GM18873 (cell line): ENCODE measurements around the gene KCNH1.
"Not testable (repeated sequence)": the region's sequence is repeated elsewhere in the genome, so short reads cannot be mapped to it uniquely, and the experiment has no call there.

Experiments used
- ATAC-seq: cut with Tn5 transposase; IDR thresholded peaks from one replicate; pipeline ENCODE4 v1.9.1; 2021; ENCODE audit warnings: mild to moderate bottlenecking, moderate library complexity, moderate number of reproducible peaks; ENCODE audit not compliant: unreplicated experiment, low FRiP score

KCNH1 gene

DNA sequence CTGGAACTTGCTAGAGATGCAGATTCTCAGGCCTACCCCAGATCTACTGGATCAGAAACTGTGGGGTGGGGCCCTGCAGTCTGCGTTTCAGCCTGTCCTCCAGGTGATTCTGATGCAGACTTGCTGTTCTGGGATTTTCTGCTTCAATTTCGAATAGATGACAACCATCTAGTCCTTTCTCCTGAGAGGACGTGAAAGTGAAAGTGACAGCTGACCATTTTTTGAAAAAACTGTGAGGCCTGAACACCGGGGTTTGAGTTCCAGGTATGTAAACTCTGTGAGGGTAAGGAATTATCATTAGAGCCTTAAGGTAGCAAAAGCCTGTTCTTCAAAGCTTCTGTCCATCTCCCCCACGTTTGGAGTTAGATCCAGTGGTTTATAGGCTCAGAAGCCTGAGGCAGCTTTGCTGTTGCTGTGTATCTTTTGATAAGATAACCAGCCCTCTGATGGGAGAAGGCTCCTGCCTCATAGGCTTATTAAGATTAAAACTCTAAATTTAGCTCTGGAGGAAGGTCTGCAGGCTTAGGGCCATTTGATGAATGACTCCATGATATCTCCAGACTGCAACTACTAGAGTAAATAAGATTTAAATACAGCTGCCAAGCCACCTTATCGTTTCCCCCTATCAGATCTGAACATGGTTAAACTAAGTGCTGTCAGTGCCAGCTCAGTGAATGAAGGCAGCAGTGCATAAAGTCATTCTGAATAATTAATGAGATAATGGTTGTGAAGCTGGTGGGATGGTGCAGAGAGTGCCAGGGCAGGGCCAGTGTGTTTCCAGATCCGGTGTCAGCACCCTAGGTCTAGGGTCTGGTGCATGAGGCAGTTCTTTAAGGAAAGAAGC lies 470.0 kb downstream of the KCNH1 start:
- ATAC-seq, result no peak

DNA sequence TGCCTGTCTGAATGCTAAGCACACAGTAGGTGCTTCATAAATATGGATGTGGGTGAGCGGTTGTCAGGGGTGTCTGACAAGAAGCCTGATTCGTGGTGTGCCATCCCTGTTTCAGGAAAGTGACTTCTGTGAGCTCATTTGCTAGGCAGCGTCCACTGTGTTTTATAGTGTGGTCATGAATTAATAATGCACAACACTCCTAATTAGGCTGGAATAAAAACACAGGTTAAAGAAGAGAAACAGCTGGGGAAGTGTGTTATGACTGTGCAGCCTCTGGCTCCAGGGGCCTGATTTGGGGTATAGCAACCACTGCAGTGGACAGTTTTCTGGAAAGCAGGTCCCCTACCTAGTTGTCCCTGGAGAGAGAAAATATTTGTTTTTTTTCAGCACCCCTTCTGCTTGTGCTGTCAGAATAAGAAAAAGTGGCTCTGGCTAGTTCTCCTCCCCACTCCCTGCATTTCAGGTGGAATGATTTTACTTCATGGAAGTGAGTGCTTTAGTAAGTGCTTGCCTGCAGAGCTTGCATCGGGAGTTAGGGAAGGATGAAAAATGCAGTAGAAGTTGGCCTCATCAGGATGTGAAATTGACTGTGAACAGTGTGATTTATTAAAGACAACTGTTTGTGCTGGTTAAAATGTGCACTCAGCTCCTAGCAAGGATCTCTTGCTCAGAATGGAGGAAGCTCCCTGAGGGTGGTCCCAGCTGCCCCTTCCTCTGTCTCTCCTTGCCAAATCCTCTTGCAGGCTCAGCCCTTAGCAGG lies 471.5 kb downstream of the KCNH1 start:
- ATAC-seq, result no peak

DNA sequence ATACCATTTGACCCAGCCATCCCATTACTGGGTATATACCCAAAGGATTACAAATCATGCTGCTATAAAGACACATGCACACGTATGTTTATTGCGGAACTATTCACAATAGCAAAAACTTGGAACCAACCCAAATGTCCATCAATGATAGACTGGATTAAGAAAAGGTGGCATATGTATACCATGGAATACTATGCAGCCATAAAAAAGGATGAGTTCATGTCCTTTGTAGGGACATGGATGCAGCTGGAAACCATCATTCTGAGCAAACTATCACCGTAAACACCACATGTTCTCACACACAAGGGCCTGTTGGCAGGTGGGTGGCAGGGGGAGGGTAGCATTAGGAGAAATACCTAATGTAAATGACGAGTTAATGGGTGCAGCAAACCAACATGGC lies 472.4 kb downstream of the KCNH1 start:
- ATAC-seq, result not testable (repeated sequence)

DNA sequence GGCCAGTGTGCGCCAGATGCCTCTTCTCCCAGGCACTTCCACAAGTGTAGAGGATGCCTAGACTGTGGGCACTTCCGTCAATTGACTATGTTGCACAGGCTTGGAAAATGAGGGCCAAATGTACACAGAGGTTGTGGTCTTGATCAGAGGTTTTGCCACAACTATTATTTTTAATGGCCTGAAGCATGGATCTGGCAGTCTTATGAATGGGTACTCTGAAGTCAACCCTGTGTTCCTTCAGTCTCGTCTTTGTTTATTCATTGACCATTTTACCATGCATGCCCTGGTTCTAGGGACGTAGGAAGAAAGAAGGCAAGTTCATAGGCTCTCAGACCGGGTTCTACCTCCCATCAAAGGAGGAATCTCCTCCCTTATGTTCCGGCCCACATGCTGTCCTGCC lies 476.1 kb downstream of the KCNH1 start:
- no peak for ATAC-seq

DNA sequence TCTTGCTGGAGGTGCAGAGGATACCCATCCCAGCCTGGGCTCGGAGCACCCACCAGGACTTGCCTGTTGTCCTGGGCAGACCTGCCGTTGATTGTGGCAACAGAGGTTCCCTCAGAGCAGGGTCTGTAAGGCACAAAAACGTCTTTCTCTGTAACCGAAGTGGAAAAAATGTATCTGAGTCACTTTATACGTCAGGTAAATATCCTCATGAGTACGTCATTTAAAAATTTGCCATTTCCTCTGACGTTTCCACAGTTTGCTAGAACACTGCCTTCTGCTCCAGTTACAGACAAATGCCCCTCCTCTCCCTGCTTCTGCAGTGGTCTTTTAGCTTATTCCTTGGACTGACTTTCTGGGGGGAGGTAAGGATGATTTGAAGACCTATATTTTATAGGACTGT lies 478.4 kb downstream of the KCNH1 start:
- ATAC-seq, result no peak

DNA sequence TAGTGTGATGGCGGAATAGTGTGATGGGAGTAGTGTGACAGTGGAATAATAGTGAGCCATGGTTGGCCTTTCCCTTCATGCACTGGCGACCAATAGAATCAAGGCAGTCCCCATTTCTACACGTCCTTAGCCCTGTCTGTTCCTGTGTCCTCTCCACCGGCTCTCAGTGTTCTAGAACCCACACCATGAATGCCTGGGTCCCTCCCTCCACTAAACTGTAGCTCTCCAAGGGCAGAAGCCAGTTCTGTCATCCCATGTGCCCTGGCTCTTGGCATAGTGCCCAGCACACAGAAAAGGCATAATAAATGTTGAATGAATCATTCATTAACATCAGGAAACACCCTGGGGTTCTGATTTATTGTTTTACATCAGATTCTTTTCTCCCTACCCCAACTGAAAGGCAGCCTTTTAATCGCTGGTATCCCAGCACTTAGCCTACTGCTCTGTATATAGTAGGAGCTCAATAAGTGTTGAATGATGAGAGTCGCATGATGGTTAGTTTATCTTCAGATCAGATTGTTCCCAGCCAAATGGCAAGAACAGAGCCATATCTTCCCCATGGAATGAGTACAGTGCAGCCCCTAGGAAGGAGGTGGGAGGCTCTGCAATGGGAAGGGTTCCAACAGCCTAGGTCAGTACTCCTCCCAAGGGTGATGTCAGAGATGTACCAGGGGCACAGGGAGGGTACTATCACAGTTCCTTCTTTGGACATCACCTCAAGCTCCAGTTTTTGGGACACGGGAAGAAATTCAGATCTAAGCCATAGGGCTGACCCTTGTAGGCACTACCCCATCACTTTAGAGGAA lies 479.6 kb downstream of the KCNH1 start:
- ATAC-seq, result no peak

DNA sequence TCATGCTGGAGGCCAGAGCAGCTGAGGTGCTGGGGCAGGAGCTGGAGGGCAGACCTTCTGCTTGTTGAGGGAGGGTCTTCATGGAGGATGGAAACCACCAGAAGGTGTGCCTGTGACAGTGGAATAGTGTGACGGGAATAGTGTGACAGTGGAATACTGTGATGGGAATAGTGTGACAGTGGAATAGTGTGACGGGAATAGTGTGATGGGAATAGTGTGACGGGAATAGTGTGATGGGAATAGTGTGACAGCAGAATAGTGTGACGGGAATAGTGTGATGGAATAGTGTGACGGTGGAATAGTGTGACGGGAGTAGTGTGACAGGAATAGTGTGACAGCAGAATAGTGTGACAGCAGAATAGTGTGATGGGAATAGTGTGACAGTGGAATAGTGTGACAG lies 480.2 kb downstream of the KCNH1 start:
- no peak for ATAC-seq

DNA sequence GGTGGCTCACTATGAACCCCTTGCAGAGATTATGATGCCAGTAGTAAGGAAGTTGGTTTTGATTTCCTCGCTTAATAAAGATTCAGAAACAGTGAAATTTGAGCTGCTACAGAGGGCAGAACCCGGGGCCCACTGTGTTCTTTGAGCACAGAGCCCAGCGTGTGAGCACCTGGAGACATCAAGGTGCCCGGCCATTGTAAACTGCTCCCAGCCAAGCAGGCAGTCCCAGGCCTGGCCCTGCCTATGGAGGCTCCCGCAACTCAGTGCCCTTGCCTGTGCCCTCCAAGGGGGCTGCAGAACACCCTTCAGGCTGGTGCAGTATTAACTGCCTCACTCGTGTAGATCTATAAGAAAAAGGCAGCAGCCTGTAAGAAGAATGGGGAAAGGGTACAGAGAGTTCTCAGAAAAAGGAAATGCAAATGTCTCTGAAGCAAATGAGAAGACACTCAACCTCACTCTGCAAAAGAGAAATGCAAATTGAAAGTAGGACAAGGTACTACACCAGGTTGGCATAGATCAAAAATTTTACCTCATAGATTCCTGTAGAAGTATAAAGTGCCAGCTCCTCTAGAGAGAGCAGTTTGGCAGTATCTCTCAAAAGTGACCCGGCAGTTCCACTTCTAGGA lies 481.5 kb downstream of the KCNH1 start:
- ATAC-seq, result no peak

DNA sequence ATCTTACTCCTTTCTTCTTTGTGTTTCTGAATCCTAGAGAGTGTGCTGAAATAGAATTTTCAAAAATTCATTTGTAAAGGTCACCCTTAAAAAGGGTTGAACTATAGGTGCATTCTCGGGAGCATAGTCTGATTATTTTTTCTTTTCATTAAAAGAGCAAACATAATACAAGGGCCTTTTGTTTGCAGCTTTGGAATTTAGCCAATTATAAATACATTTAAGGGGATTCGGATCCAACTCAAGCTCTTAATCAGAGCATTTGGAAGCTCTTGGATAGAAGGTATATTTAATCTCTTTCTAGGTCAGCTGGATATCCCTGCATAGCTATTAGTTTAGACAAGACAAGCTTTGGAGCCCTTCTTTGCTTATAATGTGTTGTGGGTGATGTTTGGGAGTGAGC lies 483.5 kb downstream of the KCNH1 start:
- no peak for ATAC-seq

DNA sequence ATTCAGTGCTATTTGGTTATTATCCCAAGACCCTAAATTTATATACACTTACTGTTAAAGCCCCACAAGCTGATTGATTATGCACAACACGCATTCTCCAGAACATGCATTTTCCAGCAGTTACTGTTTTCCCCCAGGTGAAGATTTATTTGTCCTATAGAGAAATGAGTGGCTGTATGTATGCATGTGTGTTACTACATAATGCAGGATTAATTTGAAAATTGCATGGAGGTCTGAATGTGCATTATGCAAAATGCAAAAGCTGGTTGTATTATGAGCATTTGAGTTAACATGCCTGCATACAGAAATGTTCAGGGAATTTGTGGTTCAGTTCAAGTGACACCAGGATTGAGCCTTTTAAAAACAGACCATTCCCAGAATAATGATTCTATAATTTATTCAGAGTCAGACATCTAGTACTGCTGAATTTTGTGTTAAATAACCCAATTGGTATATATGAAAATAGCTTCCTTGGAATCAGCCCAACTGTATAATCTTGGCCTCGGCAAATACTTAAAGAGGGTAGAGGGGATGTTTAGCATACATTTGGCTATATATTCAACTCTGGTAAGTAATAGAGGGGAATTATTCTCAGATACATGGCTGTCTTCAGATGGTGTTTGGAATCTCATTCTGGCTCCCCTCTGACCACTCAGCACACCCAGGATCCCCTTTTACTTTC lies 485.2 kb downstream of the KCNH1 start:
- ATAC-seq, result no peak

DNA sequence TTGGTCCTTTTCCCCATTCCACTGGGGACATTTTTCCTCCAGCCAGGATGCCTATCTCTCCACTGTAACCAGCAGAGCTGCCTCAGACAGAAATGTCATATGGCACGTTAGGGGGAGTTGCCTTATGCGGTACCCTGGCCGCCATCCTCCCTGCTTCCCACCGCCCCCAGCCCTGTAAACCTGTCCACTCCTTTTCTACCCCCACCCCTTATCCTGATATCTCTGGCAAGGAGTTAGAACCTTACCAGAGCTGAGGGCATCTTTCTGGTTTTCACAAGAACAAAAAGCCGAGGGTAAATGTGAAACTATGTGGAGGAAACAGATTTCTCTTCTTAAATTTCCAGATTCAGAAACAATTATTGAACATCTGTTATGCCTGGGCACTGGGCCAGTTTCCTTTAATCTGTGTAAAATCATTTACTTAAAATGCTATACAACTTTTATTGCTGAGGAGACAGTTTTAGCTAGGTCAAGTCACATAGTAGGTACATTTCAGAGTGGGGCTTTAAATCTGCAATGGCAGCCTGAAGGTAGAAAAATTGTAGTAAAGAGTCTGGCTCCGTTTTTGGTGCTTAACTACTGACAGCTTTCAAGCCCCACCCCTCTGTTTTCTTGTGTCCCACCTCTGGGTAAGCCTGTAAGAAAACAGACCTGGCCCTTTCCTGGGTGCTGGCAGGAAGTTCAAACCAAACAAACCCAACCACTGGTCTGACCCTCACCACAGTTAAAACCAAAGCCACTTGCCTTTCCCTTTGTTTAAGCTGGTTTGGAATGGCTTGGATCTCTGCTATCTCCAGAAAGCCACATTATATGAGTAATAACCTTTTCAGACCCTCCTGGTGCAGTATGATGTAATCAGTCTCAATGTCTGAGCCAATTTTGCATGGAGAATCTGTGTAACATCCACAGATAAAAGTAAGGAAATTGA lies 486.3 kb downstream of the KCNH1 start:
- ATAC-seq, result no peak

DNA sequence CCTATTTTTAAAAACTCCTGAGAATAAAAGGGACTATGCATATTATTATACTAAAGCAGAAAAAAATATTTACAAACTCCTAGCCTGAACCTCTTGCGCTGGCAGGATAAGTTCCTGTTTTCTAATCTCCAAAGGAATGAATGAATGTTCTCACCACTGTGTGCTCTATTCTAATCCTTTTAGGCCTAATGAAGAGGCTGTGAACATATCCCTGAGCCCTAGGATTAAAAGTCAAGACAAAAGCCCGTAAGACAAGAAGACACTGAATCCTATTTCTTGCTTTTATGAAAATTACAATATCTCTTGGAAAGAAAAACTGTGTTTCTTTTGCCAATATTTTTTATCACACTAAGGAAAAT lies 487.7 kb downstream of the KCNH1 start:
- ATAC-seq, result no peak

DNA sequence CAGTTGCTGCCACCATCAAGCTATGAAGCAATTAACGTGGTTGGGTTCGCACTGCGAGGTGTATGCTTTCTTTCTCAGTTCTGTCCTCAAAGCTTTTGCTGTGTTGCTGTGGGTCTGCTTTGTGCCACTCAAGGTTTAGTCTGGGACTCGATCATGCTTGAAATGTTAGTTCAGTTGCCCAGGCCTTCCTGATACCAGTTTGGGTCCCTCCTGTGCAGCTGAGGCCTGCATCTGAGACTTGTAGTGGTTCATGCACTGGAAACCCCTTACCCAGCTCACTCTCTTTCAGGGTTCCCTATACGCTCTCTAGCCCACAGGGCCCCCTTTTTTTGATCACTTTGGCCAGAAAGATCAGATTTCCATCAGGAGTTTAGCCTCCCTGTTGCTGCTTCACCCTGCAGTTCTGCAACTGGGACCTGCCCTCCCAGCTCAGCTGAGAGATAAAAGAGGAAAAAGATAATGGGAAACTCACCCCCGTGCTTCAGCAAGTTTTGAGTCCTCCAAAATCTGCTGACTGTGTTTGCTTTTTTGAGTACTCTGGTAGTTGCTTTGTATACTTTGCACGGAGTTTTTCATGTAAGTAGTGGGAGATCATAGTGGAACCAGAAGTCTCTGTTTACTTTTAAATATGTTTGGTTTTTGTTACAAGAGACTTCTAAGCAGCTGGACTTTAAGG lies 488.2 kb downstream of the KCNH1 start:
- ATAC-seq, result no peak

DNA sequence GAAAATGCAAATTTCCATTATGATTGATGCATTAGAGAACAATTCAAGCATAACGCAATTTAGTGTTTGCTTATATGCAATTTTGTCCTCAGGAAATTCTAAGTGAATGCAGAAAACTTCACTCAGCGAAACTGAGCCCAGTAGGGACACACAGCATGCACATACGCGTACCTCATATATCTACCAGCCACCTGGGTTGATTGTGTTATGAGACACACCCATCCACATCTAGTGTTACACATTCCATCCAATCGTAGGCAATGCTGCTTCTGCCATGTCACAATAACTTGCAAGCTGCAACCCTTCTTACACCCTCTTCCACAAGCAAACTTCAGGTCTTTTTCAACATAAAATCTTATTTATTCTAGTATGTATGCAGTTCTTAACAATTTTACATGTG lies 492.4 kb downstream of the KCNH1 start:
- no peak for ATAC-seq

DNA sequence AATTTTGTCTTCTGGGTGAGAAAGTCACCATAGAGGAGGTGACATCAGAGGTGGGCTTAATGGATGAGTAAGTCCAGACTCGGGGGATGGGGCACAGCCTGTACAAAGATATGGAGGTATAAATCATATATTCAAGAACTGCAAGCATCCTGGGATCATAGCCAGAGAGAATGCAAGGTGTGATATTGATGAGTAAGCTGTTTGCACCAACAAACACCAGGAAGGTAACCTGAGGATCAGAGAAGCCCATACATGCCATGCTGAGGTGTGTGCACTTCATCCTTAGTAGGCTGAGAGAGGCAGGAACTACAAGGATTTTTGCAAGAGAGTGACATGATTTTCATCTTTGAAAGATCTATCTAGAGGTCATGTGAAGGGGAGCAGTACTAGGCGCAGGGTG lies 498.8 kb downstream of the KCNH1 start:
- no peak for ATAC-seq

DNA sequence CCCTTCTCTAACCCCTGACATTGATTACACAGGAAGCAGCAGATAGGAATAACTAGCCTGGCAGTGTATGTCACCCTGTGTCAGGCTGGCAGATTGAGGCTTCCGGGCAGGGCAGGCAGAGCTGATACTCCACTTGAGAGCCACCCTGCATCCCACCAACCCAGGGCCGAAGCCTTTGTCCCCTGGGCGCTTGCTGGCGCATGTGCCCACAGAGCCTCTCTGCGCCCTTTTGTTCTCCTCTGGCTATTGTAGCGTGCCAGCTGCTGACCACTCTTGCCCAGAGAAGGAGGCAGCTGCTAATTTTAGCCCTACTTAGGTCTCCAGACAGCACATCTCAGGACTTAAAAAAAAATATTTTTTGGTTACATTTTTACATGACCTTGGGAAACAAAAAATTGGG lies 500.3 kb downstream of the KCNH1 start:
- no peak for ATAC-seq

DNA sequence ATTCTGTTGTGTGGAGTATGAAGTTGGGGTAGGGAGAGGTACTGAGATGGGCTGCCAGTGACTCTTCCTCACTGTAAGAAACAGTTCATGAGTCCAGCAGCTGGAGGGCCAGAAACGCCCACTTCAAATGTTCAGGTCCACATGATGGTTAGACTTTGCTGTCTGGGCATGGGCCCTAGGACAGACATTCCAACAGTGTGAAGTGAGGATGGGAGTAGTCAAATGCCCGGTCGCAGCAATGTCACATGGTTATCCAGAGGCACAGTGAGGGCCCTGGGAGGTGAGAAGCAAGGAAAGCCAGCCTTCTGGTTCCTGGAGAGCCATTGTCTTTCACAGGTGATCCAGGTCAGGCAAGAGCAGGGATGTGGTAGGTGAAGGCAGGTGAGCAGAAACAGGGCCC lies 500.8 kb downstream of the KCNH1 start:
- no peak for ATAC-seq

DNA sequence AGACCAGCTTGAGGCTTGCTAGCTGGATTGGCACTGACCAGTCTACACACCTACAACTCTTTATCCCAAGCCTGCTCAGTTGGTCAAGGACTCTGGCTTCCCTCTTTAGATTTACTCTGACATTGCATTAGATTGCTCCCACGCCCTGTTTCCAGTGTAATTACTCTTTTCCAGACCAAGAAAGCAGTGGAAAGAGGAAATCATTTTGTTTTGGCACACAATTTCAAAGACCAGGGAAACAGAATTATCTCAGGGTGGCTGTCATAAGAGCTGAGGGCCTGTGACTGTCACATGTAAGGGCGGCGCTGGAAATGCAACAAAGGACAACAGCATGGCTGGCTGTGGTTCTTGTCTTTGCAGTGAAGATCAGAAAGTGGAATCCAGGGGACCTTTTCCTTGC lies 502.5 kb downstream of the KCNH1 start:
- no peak for ATAC-seq

DNA sequence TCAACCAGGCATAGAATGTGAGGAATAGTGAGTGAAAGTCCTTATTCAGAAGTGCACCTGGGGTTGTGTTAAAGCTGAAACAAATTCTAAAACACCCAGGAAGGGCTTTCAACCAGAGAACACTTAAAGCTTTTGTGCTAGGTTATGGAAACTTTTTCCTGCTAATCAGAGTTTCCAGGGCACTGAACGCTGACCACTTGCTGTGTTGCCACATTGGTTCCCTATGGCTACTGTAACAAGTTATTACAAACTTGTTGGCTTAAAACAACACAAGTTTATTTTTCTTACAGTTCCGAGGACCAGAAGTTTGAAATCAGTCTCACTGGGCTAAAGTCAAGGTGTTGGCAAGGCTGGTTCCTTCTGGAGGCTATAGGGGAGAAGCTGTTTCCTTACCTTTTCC lies 504.7 kb downstream of the KCNH1 start:
- ATAC-seq, result no peak
